NCI-H2081 treated with DMSO at 0.1 percent for 48 hours (cell line): ENCODE results near the gene CTDSP2.
"Not testable (repeated sequence)": the region's sequence is repeated elsewhere in the genome, so short reads cannot be mapped to it uniquely, and the experiment has no call there.

ENCODE experiments used
- DNase-seq: peaks from one replicate; lab custom pipeline; 2025; lab: John Stamatoyannopoulos, UW

The CTDSP2 gene

DNA sequence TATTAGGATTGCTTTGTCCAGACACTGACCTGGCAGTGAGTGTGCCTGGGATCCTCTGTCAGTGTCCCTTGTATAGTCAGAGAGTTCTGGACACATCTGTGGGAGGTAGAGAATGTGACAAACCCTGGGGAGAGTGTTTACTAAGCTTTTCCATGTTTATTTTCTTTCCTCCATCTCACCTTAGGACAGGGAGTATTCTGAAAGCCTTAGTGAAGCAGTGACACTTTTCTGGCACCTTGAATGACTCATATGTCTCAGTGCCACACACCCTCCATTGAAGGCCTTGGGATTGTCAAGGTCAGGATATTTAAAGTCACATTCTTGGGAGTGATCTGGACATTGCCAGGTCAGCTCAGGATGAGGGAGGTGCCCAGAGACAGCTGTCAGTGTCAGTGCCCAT is 34.9 kb upstream of the CTDSP2 start:
- no peak for DNase-seq

- DNase-seq = not testable (repeated sequence)
Measured at GRCh38 chr12:57881035-57881434, 34.5 kb upstream of the CTDSP2 start.

GRCh38 chr12:57877876-57878275 is 31.3 kb upstream of the CTDSP2 start:
- no peak for DNase-seq

GRCh38 chr12:57875753-57876547 is 29.4 kb upstream of the CTDSP2 start:
- DNase-seq = no peak

DNA sequence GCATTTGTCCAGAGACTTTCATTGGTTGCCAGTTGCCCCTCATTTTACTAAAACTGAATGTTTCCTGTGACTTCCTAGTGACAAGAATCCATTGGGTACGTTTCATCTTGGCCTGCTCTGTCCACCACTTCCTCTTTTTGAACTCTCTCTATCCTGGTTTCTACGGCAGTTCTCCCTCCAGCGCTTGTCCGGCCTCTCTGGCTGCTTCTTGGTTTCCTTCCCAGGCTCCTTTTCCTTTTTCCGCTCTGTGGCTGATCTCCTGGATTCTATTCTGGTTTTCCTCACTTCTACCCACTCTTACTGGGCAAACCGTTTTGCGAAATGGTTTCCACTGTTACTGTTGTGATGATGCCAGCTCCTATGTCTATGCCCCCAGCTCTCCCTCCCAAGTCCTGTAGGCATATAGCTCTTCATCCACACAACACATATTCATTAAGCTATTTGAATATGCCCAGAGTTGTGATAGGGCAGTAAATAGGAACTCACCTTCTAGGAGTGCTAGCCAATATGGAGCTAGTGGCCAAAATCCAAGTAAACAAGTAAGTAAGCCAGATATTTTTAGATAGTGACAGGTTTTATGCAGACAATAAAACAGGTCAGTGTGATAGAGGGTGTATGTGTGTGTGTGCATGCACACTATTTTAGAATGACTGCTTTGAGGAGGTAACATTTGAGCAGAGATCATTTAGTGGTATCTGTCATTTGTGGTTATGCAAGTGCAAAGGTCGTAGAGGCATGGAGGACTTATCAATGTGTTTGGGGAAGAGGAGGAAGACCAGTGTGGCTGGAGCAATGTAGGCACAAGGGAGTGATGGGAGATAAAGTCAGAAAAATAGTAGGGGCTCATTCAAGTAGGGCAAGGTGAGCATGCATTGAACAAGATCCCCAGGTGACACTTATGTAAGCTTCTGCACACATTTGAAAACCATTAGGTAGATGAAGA is 27.9 kb upstream of the CTDSP2 start:
- DNase-seq = no peak

DNA sequence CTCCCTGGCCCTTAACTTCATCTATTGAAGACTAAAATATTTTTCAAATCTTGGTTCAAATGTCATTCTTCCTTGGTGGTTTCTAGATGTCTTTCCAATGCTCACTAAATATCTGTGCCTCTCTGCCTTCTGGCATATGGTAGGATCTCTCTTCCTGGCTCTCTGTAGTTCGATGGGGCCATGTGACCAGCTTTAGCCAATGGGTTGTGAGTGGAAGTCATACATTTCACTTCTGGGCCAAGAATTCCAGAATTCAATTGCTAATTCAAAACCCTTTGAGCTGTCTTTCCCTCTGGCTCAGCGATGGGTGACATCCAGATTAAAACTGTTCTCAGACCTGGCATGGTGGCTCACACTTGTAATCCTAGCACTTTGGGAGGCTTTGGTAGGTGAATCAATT is 25.8 kb upstream of the CTDSP2 start:
- no peak for DNase-seq

DNA sequence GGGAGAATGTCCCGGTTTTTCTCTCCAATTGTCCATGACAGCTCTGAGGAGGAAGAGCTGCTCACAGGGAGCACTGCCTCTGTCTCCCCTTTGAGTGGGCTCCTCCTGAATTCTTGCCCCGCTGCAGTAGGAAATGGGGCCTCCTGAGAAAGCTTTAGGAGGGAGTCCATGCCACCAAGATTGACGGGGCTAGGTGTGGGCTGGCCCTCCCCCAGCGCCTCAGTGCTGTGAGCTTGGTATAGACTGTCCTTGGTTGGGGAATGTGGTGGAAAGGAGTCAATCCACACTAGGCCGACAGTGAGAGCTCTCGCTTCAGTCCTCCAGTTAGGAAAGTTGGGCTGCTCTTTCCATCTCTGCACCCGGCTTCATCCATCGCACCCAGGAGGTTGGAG is 23.4 kb upstream of the CTDSP2 start:
- DNase-seq = no peak

- no peak for DNase-seq
Measured at GRCh38 chr12:57869298-57869926, 22.9 kb upstream of the CTDSP2 start.

- DNase-seq = no peak
Measured at GRCh38 chr12:57868851-57869268, 22.3 kb upstream of the CTDSP2 start.

GRCh38 chr12:57868221-57868620 is 21.7 kb upstream of the CTDSP2 start:
- DNase-seq = no peak

GRCh38 chr12:57866308-57867019 is 19.9 kb upstream of the CTDSP2 start:
- DNase-seq = no peak

DNA sequence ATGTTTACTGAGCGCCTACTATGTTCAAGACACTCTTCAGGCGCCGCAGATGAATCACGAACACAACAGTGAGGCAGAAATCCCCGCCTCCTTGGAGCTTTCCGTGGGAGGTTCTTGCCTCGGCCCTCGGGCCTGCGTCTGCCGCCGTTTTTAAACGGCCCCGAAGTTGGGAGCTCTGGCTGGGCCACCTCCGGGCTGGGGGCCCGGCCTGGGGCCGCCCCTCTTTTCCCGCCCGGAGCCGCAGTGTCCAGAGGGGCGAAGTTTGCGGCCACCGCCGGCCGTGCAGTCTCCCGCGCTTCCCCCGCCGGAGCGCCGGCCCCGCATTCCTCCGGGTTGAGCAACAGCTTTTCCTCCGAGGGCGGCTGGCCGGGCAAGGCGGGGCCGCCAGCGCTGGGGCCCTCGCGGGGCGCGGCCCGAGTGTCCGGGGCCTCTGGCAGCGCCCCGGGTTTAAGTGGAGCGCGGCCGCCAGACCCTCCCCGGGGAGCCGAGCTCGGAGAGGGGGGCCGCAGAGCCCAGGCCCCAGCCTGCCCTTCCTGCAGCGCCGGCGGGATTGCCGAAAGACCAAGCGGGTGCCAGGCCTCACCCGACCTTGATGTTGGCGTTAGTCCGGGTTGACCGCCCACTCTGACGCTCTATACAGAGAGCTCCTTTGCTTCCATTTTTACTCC is 18.7 kb upstream of the CTDSP2 start:
- no peak for DNase-seq

- DNase-seq = no peak
Measured at GRCh38 chr12:57864442-57865083, 18.0 kb upstream of the CTDSP2 start.

DNA sequence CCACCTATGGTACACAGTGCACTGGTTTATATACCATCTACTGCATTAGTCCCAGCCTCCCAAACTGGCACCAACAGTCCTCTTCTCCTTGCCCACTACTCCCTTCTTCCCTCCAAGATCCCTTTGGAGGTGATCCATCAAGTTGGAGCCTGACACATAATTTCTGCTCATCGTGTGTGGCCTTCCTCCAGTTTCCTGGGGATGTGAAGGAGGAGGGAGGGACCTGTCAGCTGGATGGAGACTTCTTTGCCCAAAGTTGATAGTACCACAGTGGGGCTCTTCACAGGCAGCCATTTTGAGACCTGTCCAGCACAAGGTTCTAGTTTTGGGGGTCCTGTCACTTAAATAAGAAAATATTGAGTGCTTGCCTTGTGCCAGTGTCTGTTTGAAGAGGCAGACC is 17.1 kb upstream of the CTDSP2 start:
- DNase-seq = no peak

DNA sequence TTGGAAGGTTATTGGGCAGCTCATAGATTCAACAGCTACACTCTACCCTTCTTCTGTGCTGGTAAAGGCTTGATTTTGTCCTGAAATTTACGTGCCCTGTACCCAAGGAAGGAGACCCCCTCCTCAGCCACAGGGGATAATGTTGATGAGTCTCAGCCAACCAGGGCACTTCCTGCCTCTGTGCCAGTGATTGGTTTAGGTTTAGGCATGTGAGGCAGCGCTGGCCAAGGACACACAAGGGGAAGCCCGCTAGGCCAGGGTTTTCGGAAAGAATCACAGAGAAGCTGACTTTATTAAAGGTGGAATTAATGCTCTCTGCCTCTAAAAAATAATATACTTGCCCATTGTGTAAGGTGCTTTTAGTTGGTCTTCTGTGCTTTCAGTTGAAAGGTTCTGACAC is 15.4 kb upstream of the CTDSP2 start:
- no peak for DNase-seq

DNA sequence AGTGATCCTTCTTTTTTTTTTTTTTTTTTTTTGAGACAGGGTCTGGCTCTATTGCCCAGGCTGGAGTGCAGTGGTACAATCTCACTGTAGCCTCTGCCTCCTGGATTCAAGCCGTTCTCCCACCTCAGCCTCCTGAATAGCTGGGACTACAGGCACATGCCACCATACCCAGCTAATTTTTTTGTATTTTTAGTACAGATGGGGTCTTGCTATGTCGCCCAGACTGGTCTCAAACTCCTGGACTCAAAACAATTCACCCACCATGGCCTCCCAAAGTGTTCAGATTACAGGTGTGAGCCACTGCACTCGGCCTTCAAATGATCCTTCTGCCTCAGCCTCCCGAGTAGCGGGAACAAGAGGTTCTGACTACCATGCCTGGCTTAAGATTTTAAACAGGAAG is 14.4 kb upstream of the CTDSP2 start:
- DNase-seq = not testable (repeated sequence)

DNA sequence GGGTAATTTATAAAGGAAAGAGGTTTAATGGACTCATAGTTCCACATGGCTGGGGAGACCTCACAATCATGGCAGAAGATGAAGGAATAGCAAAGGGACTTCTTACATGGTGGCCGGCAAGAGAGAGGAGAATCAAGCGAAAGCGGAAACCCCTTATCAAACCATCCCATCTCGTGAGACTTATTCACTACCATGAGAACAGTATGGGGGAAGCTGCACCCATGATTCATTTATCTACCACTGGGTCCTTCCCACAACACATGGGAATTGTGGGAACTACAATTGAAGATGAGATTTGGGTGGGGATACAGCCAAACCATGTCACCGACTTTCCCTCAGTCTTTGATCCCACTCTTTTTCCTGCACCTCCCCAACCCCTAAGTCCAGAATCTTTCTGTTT is 12.6 kb upstream of the CTDSP2 start:
- no peak for DNase-seq

- DNase-seq = not testable (repeated sequence)
Measured at GRCh38 chr12:57858123-57858522, 11.6 kb upstream of the CTDSP2 start.

- no peak for DNase-seq
Measured at GRCh38 chr12:57854965-57855364, 8.4 kb upstream of the CTDSP2 start.

GRCh38 chr12:57853864-57854556 is 7.5 kb upstream of the CTDSP2 start:
- no peak for DNase-seq
